HFFc6 (cell line): ENCODE data around the gene NNMT. TPM values are rescaled to one million over a fixed set of nuclear protein-coding genes. Genes with fewer than 3 reads are reported as not detected.

Experiments used
- DNase-seq: peaks from one replicate; pipeline ENCODE4 v3.0.0-alpha.2; 2018
- H3K27ac Mint-ChIP-seq: 2 replicates; pipeline ENCODE4 v1.8.0; 2020; ENCODE audit warnings: mild to moderate bottlenecking, mixed read lengths
- H3K27me3 Mint-ChIP-seq: 2 replicates; pipeline ENCODE4 v1.8.0; 2021; ENCODE audit warnings: mild to moderate bottlenecking, moderate library complexity, mixed read lengths; ENCODE audit not compliant: insufficient read depth
- H3K36me3 Mint-ChIP-seq: 2 replicates; pipeline ENCODE4 v1.8.0; 2021; ENCODE audit warnings: low read depth, mixed read lengths
- H3K4me1 Mint-ChIP-seq: 2 replicates; pipeline ENCODE4 v1.8.0; 2020; ENCODE audit warnings: low read depth, mixed read lengths
- H3K4me3 Mint-ChIP-seq: 2 replicates; pipeline ENCODE4 v1.8.0; 2020; ENCODE audit warnings: mild to moderate bottlenecking, moderate library complexity, mixed read lengths
- H3K9me3 Mint-ChIP-seq: 2 replicates; pipeline ENCODE4 v1.8.0; 2020; ENCODE audit warnings: mild to moderate bottlenecking, mixed read lengths
- total RNA-seq, 6 experiments: library from RNA; stranded (reverse); fragmentation: NEBNext Ultra II Directional; extraction: Animal tissue kit (Norgen Biotek cat#: 25700); gene quantifications; 2 replicates in 1 of 6; 3 replicates in 5 of 6; pipeline ENCODE4 v1.2.3, GENCODE V29; 2021
- TF ChIP-seq, protein P1 (sequence below): fragments of 200-600 bp; sonication (generic); IDR thresholded peaks from 2 replicates; pipeline ENCODE4 v1.5.0; 2021; ENCODE audit warnings: antibody characterized with exemption, mild to moderate bottlenecking

The NNMT gene
- total RNA-seq, 6 experiments from 2014 or later, result 191 to 264 (median 205) TPM

DNA sequence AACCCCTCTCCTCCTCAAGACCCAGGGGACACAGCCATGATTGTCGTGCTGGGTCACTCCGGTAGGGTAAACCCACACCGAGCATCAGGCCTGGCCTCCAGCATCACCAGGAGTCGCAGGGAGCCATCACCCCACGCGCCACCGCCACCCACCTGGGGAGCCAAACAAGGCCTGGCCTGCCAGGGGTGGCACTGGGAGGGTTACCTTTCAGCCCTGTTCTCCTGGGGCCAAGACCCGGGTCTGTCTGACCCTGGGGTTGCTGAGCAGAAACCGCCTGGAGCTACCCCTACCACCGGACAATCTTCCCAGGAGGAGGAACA lies 39.3 kb upstream of the NNMT start:
- Mint-ChIP-seq H3K36me3 (no peaks in the 10 kb centered on the region), H3K4me3 (no peak overlapping the region), H3K4me1 (no peaks in the 10 kb centered on the region), H3K9me3 (no peaks in the 10 kb centered on the region), H3K27ac (no peak overlapping the region), H3K27me3 (peaks cover 43% of the 10 kb centered on the region)
- no peak for DNase-seq
- TF ChIP-seq, protein P1, sequence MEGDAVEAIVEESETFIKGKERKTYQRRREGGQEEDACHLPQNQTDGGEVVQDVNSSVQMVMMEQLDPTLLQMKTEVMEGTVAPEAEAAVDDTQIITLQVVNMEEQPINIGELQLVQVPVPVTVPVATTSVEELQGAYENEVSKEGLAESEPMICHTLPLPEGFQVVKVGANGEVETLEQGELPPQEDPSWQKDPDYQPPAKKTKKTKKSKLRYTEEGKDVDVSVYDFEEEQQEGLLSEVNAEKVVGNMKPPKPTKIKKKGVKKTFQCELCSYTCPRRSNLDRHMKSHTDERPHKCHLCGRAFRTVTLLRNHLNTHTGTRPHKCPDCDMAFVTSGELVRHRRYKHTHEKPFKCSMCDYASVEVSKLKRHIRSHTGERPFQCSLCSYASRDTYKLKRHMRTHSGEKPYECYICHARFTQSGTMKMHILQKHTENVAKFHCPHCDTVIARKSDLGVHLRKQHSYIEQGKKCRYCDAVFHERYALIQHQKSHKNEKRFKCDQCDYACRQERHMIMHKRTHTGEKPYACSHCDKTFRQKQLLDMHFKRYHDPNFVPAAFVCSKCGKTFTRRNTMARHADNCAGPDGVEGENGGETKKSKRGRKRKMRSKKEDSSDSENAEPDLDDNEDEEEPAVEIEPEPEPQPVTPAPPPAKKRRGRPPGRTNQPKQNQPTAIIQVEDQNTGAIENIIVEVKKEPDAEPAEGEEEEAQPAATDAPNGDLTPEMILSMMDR, result no peak

DNA sequence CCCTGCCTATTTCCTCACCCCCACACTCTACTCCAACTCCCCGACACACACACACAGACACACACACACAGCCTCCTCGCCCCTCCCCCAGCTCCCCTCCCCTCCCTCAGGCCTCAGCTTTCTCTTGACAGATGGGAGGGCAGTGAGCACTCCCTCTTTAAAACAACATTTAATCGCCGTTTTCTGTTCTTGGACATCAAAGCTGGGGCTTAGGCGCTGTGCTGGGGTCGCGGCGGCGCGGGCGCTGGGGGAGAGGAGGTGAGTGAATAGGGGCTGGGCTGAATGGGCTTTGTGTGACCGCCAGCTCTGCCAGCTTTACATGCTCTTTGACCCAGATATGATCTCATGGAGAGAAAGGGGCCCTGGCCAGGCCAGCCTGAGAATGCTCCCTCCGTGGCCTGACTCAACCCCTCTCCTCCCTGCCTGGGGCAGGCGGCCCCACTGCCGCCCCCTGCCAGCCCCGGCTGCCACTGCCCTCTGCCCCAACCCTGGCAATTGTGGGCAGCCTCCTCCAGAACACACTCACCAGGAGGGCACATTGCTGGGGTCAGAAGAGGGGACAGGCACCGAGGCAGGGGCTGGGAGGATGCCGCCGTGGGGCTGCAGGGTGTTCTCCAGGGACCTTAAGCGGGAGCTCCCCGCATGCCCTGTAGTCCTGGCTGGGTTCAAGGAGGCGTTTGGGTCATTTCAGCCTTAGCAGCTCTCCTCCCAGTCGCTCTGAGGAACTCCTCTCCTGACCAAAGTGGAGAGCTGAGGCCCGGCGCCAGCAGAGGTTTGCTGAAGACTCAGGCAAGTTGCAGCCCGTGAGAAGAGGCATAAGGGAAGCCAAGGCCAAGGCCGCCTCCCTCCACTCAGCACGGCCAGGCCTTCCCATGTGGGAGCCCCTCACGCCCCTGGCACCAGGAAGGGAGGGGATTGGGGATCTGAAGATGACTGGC lies 38.3 kb upstream of the NNMT start:
- DNase-seq, result no peak
- TF ChIP-seq, protein P1, result peak; percentile 35; the same call in 1 of the 2 replicates
- H3K36me3 Mint-ChIP-seq, result no peaks in the 10 kb centered on the region
- no peaks in the 10 kb centered on the region for H3K9me3 Mint-ChIP-seq
- H3K4me3 Mint-ChIP-seq, result no peak overlapping the region
- no peak overlapping the region for H3K27ac Mint-ChIP-seq
- peaks cover 43% of the 10 kb centered on the region for H3K27me3 Mint-ChIP-seq
- no peaks in the 10 kb centered on the region for H3K4me1 Mint-ChIP-seq

DNA sequence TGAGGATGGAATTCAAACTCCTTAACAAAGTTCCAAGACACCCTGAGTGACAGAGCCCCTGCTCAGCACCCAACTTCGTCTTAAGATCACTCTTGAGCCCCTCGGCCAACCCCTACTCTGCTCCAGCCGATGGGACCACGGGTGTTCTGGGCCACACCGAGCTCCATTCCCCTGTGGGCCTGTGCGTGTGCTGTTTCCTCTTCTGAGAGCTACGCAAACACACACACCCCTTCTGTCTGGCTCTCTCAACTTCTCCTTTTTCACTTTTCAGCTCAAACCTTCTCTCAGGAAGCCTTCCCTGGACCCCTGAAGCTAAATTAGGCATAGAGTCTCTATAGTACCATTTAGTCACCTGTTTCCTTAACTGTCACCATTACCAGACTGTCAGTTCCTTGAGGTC lies 37.5 kb upstream of the NNMT start:
- TF ChIP-seq, protein P1, result no peak
- peaks cover 43% of the 10 kb centered on the region for H3K27me3 Mint-ChIP-seq
- no peaks in the 10 kb centered on the region for H3K9me3 Mint-ChIP-seq
- no peak for DNase-seq
- H3K4me1 Mint-ChIP-seq, result no peaks in the 10 kb centered on the region
- no peak overlapping the region for H3K4me3 Mint-ChIP-seq
- no peak overlapping the region for H3K27ac Mint-ChIP-seq
- no peaks in the 10 kb centered on the region for H3K36me3 Mint-ChIP-seq

DNA sequence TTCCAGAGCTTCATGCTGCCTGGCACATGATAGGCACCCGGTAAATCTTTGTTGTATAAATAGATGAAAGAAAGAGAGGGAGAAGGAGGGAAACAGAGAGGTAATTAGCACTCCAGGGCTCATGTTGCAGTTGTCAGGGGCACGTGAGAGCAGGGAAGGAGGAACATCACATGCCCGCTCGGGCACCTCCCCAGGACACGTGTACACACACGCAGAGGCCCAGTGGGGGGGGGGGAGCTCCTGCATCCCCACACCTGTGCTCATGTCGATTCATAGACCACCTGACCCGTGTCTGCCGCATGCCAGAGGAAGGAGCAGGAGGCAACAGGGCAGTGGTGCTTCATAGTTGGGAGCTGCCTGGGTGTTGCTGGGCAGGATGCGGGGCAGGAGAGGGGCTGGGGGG lies 37.1 kb upstream of the NNMT start:
- TF ChIP-seq, protein P1, result no peak
- Mint-ChIP-seq H3K4me1 (no peaks in the 10 kb centered on the region), H3K27me3 (peaks cover 42% of the 10 kb centered on the region), H3K4me3 (no peak overlapping the region), H3K9me3 (no peaks in the 10 kb centered on the region), H3K36me3 (no peaks in the 10 kb centered on the region), H3K27ac (no peak overlapping the region)
- DNase-seq, result no peak

DNA sequence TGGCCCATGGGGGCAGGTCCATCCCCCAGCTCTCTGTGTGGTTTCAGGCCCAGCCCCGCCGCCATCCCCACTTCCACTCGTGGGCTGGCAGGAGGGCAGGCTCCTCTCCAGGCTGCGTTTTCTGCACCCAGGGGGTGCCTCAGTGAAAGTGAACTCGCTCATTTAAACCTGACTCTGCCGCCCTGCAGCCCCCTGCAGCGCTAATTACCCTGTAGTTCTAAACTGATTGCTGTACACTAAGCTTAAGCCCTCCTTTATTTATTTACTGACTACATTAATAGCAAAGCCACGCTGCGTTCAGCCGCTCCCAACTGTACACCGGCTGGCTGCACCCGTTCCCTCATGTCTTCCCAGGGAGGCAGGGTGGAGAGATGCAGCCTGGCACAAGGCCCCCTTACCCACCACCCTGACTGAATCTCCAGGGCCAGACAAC lies 36.6 kb upstream of the NNMT start:
- TF ChIP-seq, protein P1, result no peak
- DNase-seq, result no peak
- no peak overlapping the region for H3K27ac Mint-ChIP-seq
- no peaks in the 10 kb centered on the region for H3K9me3 Mint-ChIP-seq
- H3K4me3 Mint-ChIP-seq, result no peak overlapping the region
- H3K4me1 Mint-ChIP-seq, result no peaks in the 10 kb centered on the region
- H3K36me3 Mint-ChIP-seq, result no peaks in the 10 kb centered on the region
- peaks cover 40% of the 10 kb centered on the region for H3K27me3 Mint-ChIP-seq
